Measurements from ENCODE around the gene WFDC9. TPM values are rescaled to one million over a fixed set of nuclear protein-coding genes. Genes with fewer than 3 reads are reported as not detected.
"Not testable (repeated sequence)": the region's sequence is repeated elsewhere in the genome, so short reads cannot be mapped to it uniquely, and the experiment has no call there.

WFDC9 gene
- total RNA-seq, 1 donor from 2014 or later = not detected

GRCh38 chr20:45649312-45649863, 18.3 kb upstream of the WFDC9 start:
- TF ChIP-seq CTCF (IDR thresholded peaks at IDR 0.05; ENCODE audit: unreplicated experiment) = no peak
- Mint-ChIP-seq H3K36me3 (ENCODE audit: low read depth, unreplicated experiment) (no peaks in the 10 kb centered on the region), H3K27me3 (ENCODE audit: unreplicated experiment) (peaks cover 3% of the 10 kb centered on the region), H3K9me3 (ENCODE audit: unreplicated experiment) (no peaks in the 10 kb centered on the region), H3K4me1 (ENCODE audit: unreplicated experiment) (peaks cover 2% of the 10 kb centered on the region), H3K27ac (ENCODE audit: unreplicated experiment) (no peak overlapping the region), H3K4me3 (ENCODE audit: unreplicated experiment) (no peak overlapping the region)
- no peak for DNase-seq (ENCODE audit: low spot score)

GRCh38 chr20:45647441-45648050, 16.5 kb upstream of the WFDC9 start:
- DNase-seq (ENCODE audit: low spot score) = no peak
- Mint-ChIP-seq H3K36me3 (ENCODE audit: low read depth, unreplicated experiment) (no peaks in the 10 kb centered on the region), H3K27me3 (ENCODE audit: unreplicated experiment) (no peaks in the 10 kb centered on the region), H3K4me1 (ENCODE audit: unreplicated experiment) (no peaks in the 10 kb centered on the region), H3K27ac (ENCODE audit: unreplicated experiment) (no peak overlapping the region), H3K4me3 (ENCODE audit: unreplicated experiment) (no peak overlapping the region), H3K9me3 (ENCODE audit: unreplicated experiment) (no peaks in the 10 kb centered on the region)
- TF ChIP-seq CTCF (IDR thresholded peaks at IDR 0.05; ENCODE audit: unreplicated experiment) = no peak

- H3K4me3 Mint-ChIP-seq (ENCODE audit: unreplicated experiment) = no peak overlapping the region
- no peaks in the 10 kb centered on the region for H3K36me3 Mint-ChIP-seq (ENCODE audit: low read depth, unreplicated experiment)
- H3K9me3 Mint-ChIP-seq (ENCODE audit: unreplicated experiment) = no peaks in the 10 kb centered on the region
- H3K27ac Mint-ChIP-seq (ENCODE audit: unreplicated experiment) = no peak overlapping the region
- H3K27me3 Mint-ChIP-seq (ENCODE audit: unreplicated experiment) = no peaks in the 10 kb centered on the region
- H3K4me1 Mint-ChIP-seq (ENCODE audit: unreplicated experiment) = no peaks in the 10 kb centered on the region
- no peak for DNase-seq (ENCODE audit: low spot score)
- TF ChIP-seq CTCF (IDR thresholded peaks at IDR 0.05; ENCODE audit: unreplicated experiment) = no peak
These were observed 15.8 kb upstream of the WFDC9 start for GRCh38 chr20:45646875-45647274.

DNA sequence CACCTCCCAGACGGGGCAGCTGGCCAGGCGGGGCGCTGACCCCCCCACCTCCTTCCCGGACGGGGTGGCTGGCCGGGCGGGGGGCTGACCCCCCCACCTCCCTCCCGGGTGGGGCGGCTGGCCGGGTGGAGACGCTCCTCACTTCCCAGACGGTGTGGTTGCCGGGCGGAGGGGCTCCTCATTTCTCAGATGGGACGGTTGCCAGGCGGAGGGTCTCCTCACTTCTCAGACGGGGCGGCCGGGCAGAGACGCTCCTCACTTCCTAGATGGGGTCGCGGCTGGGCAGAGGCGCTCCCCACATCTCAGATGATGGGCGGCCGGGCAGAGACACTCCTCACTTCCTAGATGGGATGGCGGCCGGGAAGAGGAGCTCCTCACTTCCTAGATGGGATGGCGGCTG, 14.8 kb upstream of the WFDC9 start:
- H3K4me1 Mint-ChIP-seq (ENCODE audit: unreplicated experiment); DNase-seq (ENCODE audit: low spot score); H3K9me3 Mint-ChIP-seq (ENCODE audit: unreplicated experiment); H3K4me3 Mint-ChIP-seq (ENCODE audit: unreplicated experiment); H3K27ac Mint-ChIP-seq (ENCODE audit: unreplicated experiment); H3K36me3 Mint-ChIP-seq (ENCODE audit: low read depth, unreplicated experiment); H3K27me3 Mint-ChIP-seq (ENCODE audit: unreplicated experiment): not testable (repeated sequence)

- not testable (repeated sequence) for H3K27me3 Mint-ChIP-seq (ENCODE audit: unreplicated experiment); H3K27ac Mint-ChIP-seq (ENCODE audit: unreplicated experiment); DNase-seq (ENCODE audit: low spot score); H3K4me1 Mint-ChIP-seq (ENCODE audit: unreplicated experiment); H3K36me3 Mint-ChIP-seq (ENCODE audit: low read depth, unreplicated experiment); H3K4me3 Mint-ChIP-seq (ENCODE audit: unreplicated experiment); H3K9me3 Mint-ChIP-seq (ENCODE audit: unreplicated experiment)
These were observed 10.0 kb upstream of the WFDC9 start for GRCh38 chr20:45641076-45641475.

DNA sequence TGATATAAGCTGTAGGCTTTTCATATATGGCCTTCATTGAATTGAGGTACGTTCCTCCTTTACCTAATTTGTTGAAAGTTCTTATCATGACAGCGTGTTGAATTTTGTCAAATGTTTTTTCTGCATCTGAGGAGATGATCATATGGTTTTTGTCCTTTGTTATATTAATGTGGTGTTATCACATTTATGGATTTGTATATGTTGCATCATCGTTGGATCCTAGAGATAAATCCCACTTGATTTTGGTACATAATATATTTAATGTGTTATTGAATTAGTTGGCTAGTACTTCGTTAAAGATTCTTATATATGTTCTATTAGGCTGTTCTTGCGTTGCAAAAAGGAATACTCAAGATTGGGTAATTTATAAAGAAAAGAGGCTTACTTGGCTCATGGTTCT, 8.6 kb upstream of the WFDC9 start:
- no peak overlapping the region for H3K4me3 Mint-ChIP-seq (ENCODE audit: unreplicated experiment)
- no peak for DNase-seq (ENCODE audit: low spot score)
- no peak overlapping the region for H3K27ac Mint-ChIP-seq (ENCODE audit: unreplicated experiment)
- H3K36me3 Mint-ChIP-seq (ENCODE audit: low read depth, unreplicated experiment) = no peaks in the 10 kb centered on the region
- H3K9me3 Mint-ChIP-seq (ENCODE audit: unreplicated experiment) = no peaks in the 10 kb centered on the region
- no peaks in the 10 kb centered on the region for H3K4me1 Mint-ChIP-seq (ENCODE audit: unreplicated experiment)
- no peaks in the 10 kb centered on the region for H3K27me3 Mint-ChIP-seq (ENCODE audit: unreplicated experiment)
- TF ChIP-seq CTCF (IDR thresholded peaks at IDR 0.05; ENCODE audit: unreplicated experiment) = no peak

Measured in endothelial cell (in vitro differentiated cells).